ENCODE data around the gene FARS2. TPM values are rescaled to one million over a fixed set of nuclear protein-coding genes. Genes with fewer than 3 reads are reported as not detected.

FARS2 gene
- total RNA-seq, 1 experiment from 2014 or later, result 15.0 TPM

GRCh38 chr6:5679691-5680090 lies 418.4 kb downstream of the FARS2 start:
- H3K27ac Mint-ChIP-seq, result no peak overlapping the region
- peaks cover 24% of the 10 kb centered on the region for H3K4me1 Mint-ChIP-seq
- no peaks in the 10 kb centered on the region for H3K27me3 Mint-ChIP-seq (ENCODE audit: low read depth)
- H3K4me3 Mint-ChIP-seq, result no peak overlapping the region
- 0 out of 2 replicates have a peak, but pooled peaks cover 3% of the 10 kb centered on the region for H3K36me3 Mint-ChIP-seq
- peaks cover 5% of the 10 kb centered on the region for H3K9me3 Mint-ChIP-seq
- ATAC-seq (no peak), DNase-seq (ENCODE audit: low spot score) (no peak)
- ChIA-PET POLR2A (no interaction called here), CTCF (no interaction called here)
- no peak for TF ChIP-seq ZBTB43 (CRISPR knock-in tag; IDR thresholded peaks at IDR 0.05)
- no peak for TF ChIP-seq FOXP4 (CRISPR knock-in tag; IDR thresholded peaks at IDR 0.05)
- no peak for TF ChIP-seq GABPB1 (CRISPR knock-in tag; IDR thresholded peaks at IDR 0.05)
- no peak for TF ChIP-seq CREB1 (CRISPR knock-in tag; IDR thresholded peaks at IDR 0.05)
- no peak for TF ChIP-seq E2F5 (CRISPR knock-in tag; IDR thresholded peaks at IDR 0.05)
- no peak for TF ChIP-seq ZNF281 (CRISPR knock-in tag; IDR thresholded peaks at IDR 0.05)
- TF ChIP-seq ZNF425 (CRISPR knock-in tag; conservative IDR thresholded peaks at IDR 0.05), result no peak
- TF ChIP-seq, protein P1, sequence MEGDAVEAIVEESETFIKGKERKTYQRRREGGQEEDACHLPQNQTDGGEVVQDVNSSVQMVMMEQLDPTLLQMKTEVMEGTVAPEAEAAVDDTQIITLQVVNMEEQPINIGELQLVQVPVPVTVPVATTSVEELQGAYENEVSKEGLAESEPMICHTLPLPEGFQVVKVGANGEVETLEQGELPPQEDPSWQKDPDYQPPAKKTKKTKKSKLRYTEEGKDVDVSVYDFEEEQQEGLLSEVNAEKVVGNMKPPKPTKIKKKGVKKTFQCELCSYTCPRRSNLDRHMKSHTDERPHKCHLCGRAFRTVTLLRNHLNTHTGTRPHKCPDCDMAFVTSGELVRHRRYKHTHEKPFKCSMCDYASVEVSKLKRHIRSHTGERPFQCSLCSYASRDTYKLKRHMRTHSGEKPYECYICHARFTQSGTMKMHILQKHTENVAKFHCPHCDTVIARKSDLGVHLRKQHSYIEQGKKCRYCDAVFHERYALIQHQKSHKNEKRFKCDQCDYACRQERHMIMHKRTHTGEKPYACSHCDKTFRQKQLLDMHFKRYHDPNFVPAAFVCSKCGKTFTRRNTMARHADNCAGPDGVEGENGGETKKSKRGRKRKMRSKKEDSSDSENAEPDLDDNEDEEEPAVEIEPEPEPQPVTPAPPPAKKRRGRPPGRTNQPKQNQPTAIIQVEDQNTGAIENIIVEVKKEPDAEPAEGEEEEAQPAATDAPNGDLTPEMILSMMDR (IDR thresholded peaks at IDR 0.05), result no peak
- TF ChIP-seq, protein P2, sequence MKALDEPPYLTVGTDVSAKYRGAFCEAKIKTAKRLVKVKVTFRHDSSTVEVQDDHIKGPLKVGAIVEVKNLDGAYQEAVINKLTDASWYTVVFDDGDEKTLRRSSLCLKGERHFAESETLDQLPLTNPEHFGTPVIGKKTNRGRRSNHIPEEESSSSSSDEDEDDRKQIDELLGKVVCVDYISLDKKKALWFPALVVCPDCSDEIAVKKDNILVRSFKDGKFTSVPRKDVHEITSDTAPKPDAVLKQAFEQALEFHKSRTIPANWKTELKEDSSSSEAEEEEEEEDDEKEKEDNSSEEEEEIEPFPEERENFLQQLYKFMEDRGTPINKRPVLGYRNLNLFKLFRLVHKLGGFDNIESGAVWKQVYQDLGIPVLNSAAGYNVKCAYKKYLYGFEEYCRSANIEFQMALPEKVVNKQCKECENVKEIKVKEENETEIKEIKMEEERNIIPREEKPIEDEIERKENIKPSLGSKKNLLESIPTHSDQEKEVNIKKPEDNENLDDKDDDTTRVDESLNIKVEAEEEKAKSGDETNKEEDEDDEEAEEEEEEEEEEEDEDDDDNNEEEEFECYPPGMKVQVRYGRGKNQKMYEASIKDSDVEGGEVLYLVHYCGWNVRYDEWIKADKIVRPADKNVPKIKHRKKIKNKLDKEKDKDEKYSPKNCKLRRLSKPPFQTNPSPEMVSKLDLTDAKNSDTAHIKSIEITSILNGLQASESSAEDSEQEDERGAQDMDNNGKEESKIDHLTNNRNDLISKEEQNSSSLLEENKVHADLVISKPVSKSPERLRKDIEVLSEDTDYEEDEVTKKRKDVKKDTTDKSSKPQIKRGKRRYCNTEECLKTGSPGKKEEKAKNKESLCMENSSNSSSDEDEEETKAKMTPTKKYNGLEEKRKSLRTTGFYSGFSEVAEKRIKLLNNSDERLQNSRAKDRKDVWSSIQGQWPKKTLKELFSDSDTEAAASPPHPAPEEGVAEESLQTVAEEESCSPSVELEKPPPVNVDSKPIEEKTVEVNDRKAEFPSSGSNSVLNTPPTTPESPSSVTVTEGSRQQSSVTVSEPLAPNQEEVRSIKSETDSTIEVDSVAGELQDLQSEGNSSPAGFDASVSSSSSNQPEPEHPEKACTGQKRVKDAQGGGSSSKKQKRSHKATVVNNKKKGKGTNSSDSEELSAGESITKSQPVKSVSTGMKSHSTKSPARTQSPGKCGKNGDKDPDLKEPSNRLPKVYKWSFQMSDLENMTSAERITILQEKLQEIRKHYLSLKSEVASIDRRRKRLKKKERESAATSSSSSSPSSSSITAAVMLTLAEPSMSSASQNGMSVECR (CRISPR knock-in tag; IDR thresholded peaks at IDR 0.05; ENCODE audit: borderline replicate concordance), result no peak
- TF ChIP-seq, protein P3, sequence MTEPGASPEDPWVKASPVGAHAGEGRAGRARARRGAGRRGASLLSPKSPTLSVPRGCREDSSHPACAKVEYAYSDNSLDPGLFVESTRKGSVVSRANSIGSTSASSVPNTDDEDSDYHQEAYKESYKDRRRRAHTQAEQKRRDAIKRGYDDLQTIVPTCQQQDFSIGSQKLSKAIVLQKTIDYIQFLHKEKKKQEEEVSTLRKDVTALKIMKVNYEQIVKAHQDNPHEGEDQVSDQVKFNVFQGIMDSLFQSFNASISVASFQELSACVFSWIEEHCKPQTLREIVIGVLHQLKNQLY (CRISPR knock-in tag; IDR thresholded peaks at IDR 0.05), result no peak
- no peak for TF ChIP-seq STAT6 (CRISPR knock-in tag; conservative IDR thresholded peaks at IDR 0.05; ENCODE audit: low read depth)
- TF ChIP-seq ERG (CRISPR knock-in tag; IDR thresholded peaks at IDR 0.05), result no peak
- no peak for TF ChIP-seq IRF2 (CRISPR knock-in tag; IDR thresholded peaks at IDR 0.05; ENCODE audit: borderline replicate concordance, low read depth)
- no peak for TF ChIP-seq ZSCAN18 (CRISPR knock-in tag; IDR thresholded peaks at IDR 0.05)

Measured in WTC11 (cell line).